Measurements from ENCODE around the gene URGCP. TPM values are rescaled to one million over a fixed set of nuclear protein-coding genes. Genes with fewer than 3 reads are reported as not detected.
A peak's percentile ranks its signal among the peaks of the same experiment; 100 is the strongest.

URGCP gene
- polyA plus RNA-seq, 1 of the 3 experiments (the other 2 are of a cell fraction), result 22.9 TPM

DNA sequence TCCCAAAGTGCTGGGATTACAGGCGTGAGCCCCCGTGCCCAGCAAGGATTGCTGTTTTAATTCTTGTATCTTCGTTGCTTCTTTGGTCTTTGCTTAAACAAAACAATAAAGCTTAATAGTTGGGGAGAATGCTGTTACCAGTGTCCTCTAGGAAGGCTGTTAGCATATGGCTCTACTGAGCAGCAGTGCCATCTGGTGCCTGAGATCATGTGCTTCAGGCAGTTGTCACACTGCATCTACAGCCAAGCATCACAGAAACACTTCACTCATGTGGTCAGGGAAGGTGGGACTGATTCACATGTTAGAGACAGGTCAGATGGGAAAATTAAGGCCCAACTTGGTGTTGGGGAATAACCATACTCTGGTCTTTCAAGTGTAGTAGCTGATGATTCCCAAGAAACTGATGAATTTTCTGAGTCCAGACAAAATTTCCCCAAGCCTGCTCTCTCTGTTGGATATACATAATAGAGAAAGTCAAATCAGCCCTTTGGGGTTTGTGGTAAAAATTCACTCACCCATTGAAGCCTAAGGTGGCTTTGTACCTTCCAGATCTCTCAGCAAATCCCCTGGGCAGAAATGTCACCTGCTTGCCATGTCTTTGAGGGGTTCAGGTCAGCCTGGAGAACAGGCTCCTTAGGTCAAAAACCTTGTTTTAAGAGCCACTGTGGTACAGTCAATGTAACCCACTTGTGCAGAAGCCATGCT lies 48.3 kb upstream of the URGCP start:
- H3F3A ChIP-seq (replicated peaks; ENCODE audit: insufficient read depth), result peaks cover 5% of the 10 kb centered on the region
- TF ChIP-seq CHD2 (IDR thresholded peaks at IDR 0.05; ENCODE audit: low read length, partially characterized antibody), result peak; percentile 55
- TF ChIP-seq RAD21 (IDR thresholded peaks at IDR 0.05; ENCODE audit: low read length), result peak; percentile 99
- peak; percentile 92 for TF ChIP-seq MXI1 (IDR thresholded peaks at IDR 0.05; ENCODE audit: low read depth, low read length)
- TF ChIP-seq RFX5 (IDR thresholded peaks at IDR 0.05; ENCODE audit: low read length), result peak; percentile 67; the same call in 1 of the 2 replicates
- no peak for TF ChIP-seq MEF2A (IDR thresholded peaks at IDR 0.05; ENCODE audit: borderline replicate concordance, low read depth)
- no peak for TF ChIP-seq NFIC (IDR thresholded peaks at IDR 0.05; ENCODE audit: borderline replicate concordance)
- no peak for TF ChIP-seq GATA2 (CRISPR knock-in tag; IDR thresholded peaks at IDR 0.05)
- 0 out of 2 replicates have a peak, but pooled peaks have one; percentile 12 for TF ChIP-seq NRF1 (IDR thresholded peaks at IDR 0.05; ENCODE audit: low read depth, low read length)
- TF ChIP-seq, protein P1, sequence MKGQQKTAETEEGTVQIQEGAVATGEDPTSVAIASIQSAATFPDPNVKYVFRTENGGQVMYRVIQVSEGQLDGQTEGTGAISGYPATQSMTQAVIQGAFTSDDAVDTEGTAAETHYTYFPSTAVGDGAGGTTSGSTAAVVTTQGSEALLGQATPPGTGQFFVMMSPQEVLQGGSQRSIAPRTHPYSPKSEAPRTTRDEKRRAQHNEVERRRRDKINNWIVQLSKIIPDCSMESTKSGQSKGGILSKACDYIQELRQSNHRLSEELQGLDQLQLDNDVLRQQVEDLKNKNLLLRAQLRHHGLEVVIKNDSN (IDR thresholded peaks at IDR 0.05; ENCODE audit: borderline replicate concordance, low read depth), result no peak
- TF ChIP-seq YY1 (IDR thresholded peaks at IDR 0.05; ENCODE audit: low read depth), result no peak
- TF ChIP-seq, protein P2, sequence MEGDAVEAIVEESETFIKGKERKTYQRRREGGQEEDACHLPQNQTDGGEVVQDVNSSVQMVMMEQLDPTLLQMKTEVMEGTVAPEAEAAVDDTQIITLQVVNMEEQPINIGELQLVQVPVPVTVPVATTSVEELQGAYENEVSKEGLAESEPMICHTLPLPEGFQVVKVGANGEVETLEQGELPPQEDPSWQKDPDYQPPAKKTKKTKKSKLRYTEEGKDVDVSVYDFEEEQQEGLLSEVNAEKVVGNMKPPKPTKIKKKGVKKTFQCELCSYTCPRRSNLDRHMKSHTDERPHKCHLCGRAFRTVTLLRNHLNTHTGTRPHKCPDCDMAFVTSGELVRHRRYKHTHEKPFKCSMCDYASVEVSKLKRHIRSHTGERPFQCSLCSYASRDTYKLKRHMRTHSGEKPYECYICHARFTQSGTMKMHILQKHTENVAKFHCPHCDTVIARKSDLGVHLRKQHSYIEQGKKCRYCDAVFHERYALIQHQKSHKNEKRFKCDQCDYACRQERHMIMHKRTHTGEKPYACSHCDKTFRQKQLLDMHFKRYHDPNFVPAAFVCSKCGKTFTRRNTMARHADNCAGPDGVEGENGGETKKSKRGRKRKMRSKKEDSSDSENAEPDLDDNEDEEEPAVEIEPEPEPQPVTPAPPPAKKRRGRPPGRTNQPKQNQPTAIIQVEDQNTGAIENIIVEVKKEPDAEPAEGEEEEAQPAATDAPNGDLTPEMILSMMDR (IDR thresholded peaks at IDR 0.05), result peak; percentile 70
- peak; percentile 90 for TF ChIP-seq SMC3 (IDR thresholded peaks at IDR 0.05; ENCODE audit: low read depth, low read length)
- TF ChIP-seq EZH2phosphoT487 (IDR thresholded peaks at IDR 0.05; ENCODE audit: borderline replicate concordance, low read depth), result no peak
- TF ChIP-seq RCOR1 (IDR thresholded peaks at IDR 0.05; ENCODE audit: low read length), result 0 out of 2 replicates have a peak, but pooled peaks have one; percentile 25
- no peak for TF ChIP-seq ELF1 (IDR thresholded peaks at IDR 0.05)
- no peak for TF ChIP-seq JUND (IDR thresholded peaks at IDR 0.05)
- TF ChIP-seq, protein P3, sequence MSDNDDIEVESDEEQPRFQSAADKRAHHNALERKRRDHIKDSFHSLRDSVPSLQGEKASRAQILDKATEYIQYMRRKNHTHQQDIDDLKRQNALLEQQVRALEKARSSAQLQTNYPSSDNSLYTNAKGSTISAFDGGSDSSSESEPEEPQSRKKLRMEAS (IDR thresholded peaks at IDR 0.05; ENCODE audit: low read depth), result peak; percentile 29; the same call in 1 of the 2 replicates
- peak in 1 of 2 experiments; percentile 38; a peak in 1 of 4 replicates for TF ChIP-seq EP300 (IDR thresholded peaks at IDR 0.05; ENCODE audit: borderline replicate concordance in 1 of 2, low read depth in 1 of 2, low read length in 1 of 2)
- TF ChIP-seq FOXJ3 (CRISPR knock-in tag; IDR thresholded peaks at IDR 0.05), result no peak
- TF ChIP-seq RXRA (IDR thresholded peaks at IDR 0.05; ENCODE audit: borderline replicate concordance, low read depth), result no peak
- peaks cover 3 to 28% of the 10 kb centered on the region in 2 experiments for H3K36me3 ChIP-seq (replicated peaks in 1 of 2; ENCODE audit: control insufficient read depth in 1 of 2, insufficient read depth in 2 of 2, low read length in 1 of 2)
- no peaks in the 10 kb centered on the region for H3K9me2 ChIP-seq
- peak; percentile 81 for DNase-seq
- H3K9ac ChIP-seq, result no peak overlapping the region
- no peak overlapping the region for H3K4me3 ChIP-seq (ENCODE audit: low read depth in 2 of 2, low read length in 1 of 2)
- no peak overlapping the region for H2AFZ ChIP-seq (ENCODE audit: low read depth)
- H3K27ac ChIP-seq (ENCODE audit: low read depth in 2 of 2, low read length in 1 of 2), result no peak overlapping the region
- no peaks in the 10 kb centered on the region for H4K20me1 ChIP-seq (ENCODE audit: insufficient read depth)
- H3K79me2 ChIP-seq (ENCODE audit: insufficient read depth), result no peaks in the 10 kb centered on the region
- CTCF ChIA-PET, result interaction anchor here (0.6 to 5.7 kb wide), 43 partner anchors 9 to 376 kb away, joined by 3 to 45 read pairs (median 5); partner anchors contain the start of genes COA1, MRPS24 and STK17A
- no peaks in the 10 kb centered on the region for H3K4me1 ChIP-seq (ENCODE audit: control insufficient read depth in 1 of 2, insufficient read depth in 2 of 2, low read depth in 1 of 2, low read length in 1 of 2)
- no peaks in the 10 kb centered on the region for H3K27me3 ChIP-seq (ENCODE audit: insufficient read depth)
- H3K9me3 ChIP-seq, result no peaks in the 10 kb centered on the region
- POLR2A ChIA-PET, result interaction anchor here (0.6 to 1.3 kb wide), 2 partner anchors 82 to 85 kb away, joined by 3 to 4 read pairs; partner anchors contain the start of gene MRPS24
- H3K4me2 ChIP-seq, result no peak overlapping the region
- 50% methylated on average over 3 of the region's 3 CpGs for WGBS (ENCODE audit: low lambda C conversion rate)

Data from SK-N-SH (cell line).